Measurements from ENCODE around the gene SMARCC1.

Gene SMARCC1

GRCh38 chr3:47713655-47714054, 68.0 kb downstream of the SMARCC1 start:
- TF ChIP-seq ZNF274 (IDR thresholded peaks at IDR 0.05; ENCODE audit: low read depth, low read length), result no peak
- TF ChIP-seq SUZ12 (IDR thresholded peaks at IDR 0.05; ENCODE audit: extremely low read depth, insufficient read depth, insufficient read length), result no peak
- no peak for TF ChIP-seq YY1 (IDR thresholded peaks at IDR 0.05; ENCODE audit: insufficient read depth, insufficient read length)
- H3K27me3 ChIP-seq (ENCODE audit: insufficient read depth, insufficient read length), result no peaks in the 10 kb centered on the region
- no peak for DNase-seq (ENCODE audit: low read depth, low spot score)
- H3K9me3 ChIP-seq (ENCODE audit: insufficient read depth, low read length), result no peaks in the 10 kb centered on the region
- H3K36me3 ChIP-seq (ENCODE audit: insufficient read depth, insufficient read length, low read length), result peaks cover 85% of the 10 kb centered on the region
- no peaks in the 10 kb centered on the region for H3K4me1 ChIP-seq (ENCODE audit: insufficient read depth, insufficient read length)
- no peak overlapping the region for H3K4me3 ChIP-seq (ENCODE audit: insufficient read length, low read depth)
- no peak overlapping the region for H3K9ac ChIP-seq (ENCODE audit: insufficient read length, low read depth)

GRCh38 chr3:47712398-47712797, 69.3 kb downstream of the SMARCC1 start:
- Histone ChIP-seq H3K9me3 (ENCODE audit: insufficient read depth, low read length) (no peaks in the 10 kb centered on the region), H3K27me3 (ENCODE audit: insufficient read depth, insufficient read length) (no peaks in the 10 kb centered on the region), H3K36me3 (ENCODE audit: insufficient read depth, insufficient read length, low read length) (peaks cover 86% of the 10 kb centered on the region), H3K4me1 (ENCODE audit: insufficient read depth, insufficient read length) (no peaks in the 10 kb centered on the region), H3K4me3 (ENCODE audit: insufficient read length, low read depth) (no peak overlapping the region), H3K9ac (ENCODE audit: insufficient read length, low read depth) (no peak overlapping the region)
- no peak for DNase-seq (ENCODE audit: low read depth, low spot score)
- no peak for TF ChIP-seq ZNF274 (IDR thresholded peaks at IDR 0.05; ENCODE audit: low read depth, low read length)
- no peak for TF ChIP-seq YY1 (IDR thresholded peaks at IDR 0.05; ENCODE audit: insufficient read depth, insufficient read length)
- TF ChIP-seq SUZ12 (IDR thresholded peaks at IDR 0.05; ENCODE audit: extremely low read depth, insufficient read depth, insufficient read length), result no peak

GRCh38 chr3:47711596-47711995, 70.1 kb downstream of the SMARCC1 start:
- Histone ChIP-seq H3K4me3 (ENCODE audit: insufficient read length, low read depth) (no peak overlapping the region), H3K9me3 (ENCODE audit: insufficient read depth, low read length) (no peaks in the 10 kb centered on the region), H3K9ac (ENCODE audit: insufficient read length, low read depth) (no peak overlapping the region), H3K4me1 (ENCODE audit: insufficient read depth, insufficient read length) (no peaks in the 10 kb centered on the region), H3K27me3 (ENCODE audit: insufficient read depth, insufficient read length) (no peaks in the 10 kb centered on the region), H3K36me3 (ENCODE audit: insufficient read depth, insufficient read length, low read length) (peaks cover 86% of the 10 kb centered on the region)
- TF ChIP-seq YY1 (IDR thresholded peaks at IDR 0.05; ENCODE audit: insufficient read depth, insufficient read length), result no peak
- TF ChIP-seq ZNF274 (IDR thresholded peaks at IDR 0.05; ENCODE audit: low read depth, low read length), result no peak
- TF ChIP-seq SUZ12 (IDR thresholded peaks at IDR 0.05; ENCODE audit: extremely low read depth, insufficient read depth, insufficient read length), result no peak
- no peak for DNase-seq (ENCODE audit: low read depth, low spot score)

- no peak for DNase-seq (ENCODE audit: low read depth, low spot score)
- no peaks in the 10 kb centered on the region for H3K4me1 ChIP-seq (ENCODE audit: insufficient read depth, insufficient read length)
- H3K36me3 ChIP-seq (ENCODE audit: insufficient read depth, insufficient read length, low read length), result peaks cover 89% of the 10 kb centered on the region
- no peak overlapping the region for H3K4me3 ChIP-seq (ENCODE audit: insufficient read length, low read depth)
- H3K9ac ChIP-seq (ENCODE audit: insufficient read length, low read depth), result no peak overlapping the region
- no peaks in the 10 kb centered on the region for H3K27me3 ChIP-seq (ENCODE audit: insufficient read depth, insufficient read length)
- H3K9me3 ChIP-seq (ENCODE audit: insufficient read depth, low read length), result no peaks in the 10 kb centered on the region
- no peak for TF ChIP-seq YY1 (IDR thresholded peaks at IDR 0.05; ENCODE audit: insufficient read depth, insufficient read length)
- no peak for TF ChIP-seq ZNF274 (IDR thresholded peaks at IDR 0.05; ENCODE audit: low read depth, low read length)
- no peak for TF ChIP-seq SUZ12 (IDR thresholded peaks at IDR 0.05; ENCODE audit: extremely low read depth, insufficient read depth, insufficient read length)
Observed at GRCh38 chr3:47705391-47705790, 76.3 kb downstream of the SMARCC1 start.

- Histone ChIP-seq H3K4me1 (ENCODE audit: insufficient read depth, insufficient read length) (no peaks in the 10 kb centered on the region), H3K27me3 (ENCODE audit: insufficient read depth, insufficient read length) (no peaks in the 10 kb centered on the region), H3K4me3 (ENCODE audit: insufficient read length, low read depth) (no peak overlapping the region), H3K36me3 (ENCODE audit: insufficient read depth, insufficient read length, low read length) (peaks cover 92% of the 10 kb centered on the region), H3K9me3 (ENCODE audit: insufficient read depth, low read length) (no peaks in the 10 kb centered on the region), H3K9ac (ENCODE audit: insufficient read length, low read depth) (no peak overlapping the region)
- TF ChIP-seq SUZ12 (IDR thresholded peaks at IDR 0.05; ENCODE audit: extremely low read depth, insufficient read depth, insufficient read length) (no peak), ZNF274 (IDR thresholded peaks at IDR 0.05; ENCODE audit: low read depth, low read length) (no peak), YY1 (IDR thresholded peaks at IDR 0.05; ENCODE audit: insufficient read depth, insufficient read length) (no peak)
- no peak for DNase-seq (ENCODE audit: low read depth, low spot score)
Observed at GRCh38 chr3:47704237-47704612, 77.5 kb downstream of the SMARCC1 start.

GRCh38 chr3:47701388-47701787, 80.3 kb downstream of the SMARCC1 start:
- H3K9me3 ChIP-seq (ENCODE audit: insufficient read depth, low read length), result no peaks in the 10 kb centered on the region
- no peaks in the 10 kb centered on the region for H3K4me1 ChIP-seq (ENCODE audit: insufficient read depth, insufficient read length)
- no peak overlapping the region for H3K4me3 ChIP-seq (ENCODE audit: insufficient read length, low read depth)
- DNase-seq (ENCODE audit: low read depth, low spot score), result no peak
- peaks cover 87% of the 10 kb centered on the region for H3K36me3 ChIP-seq (ENCODE audit: insufficient read depth, insufficient read length, low read length)
- no peaks in the 10 kb centered on the region for H3K27me3 ChIP-seq (ENCODE audit: insufficient read depth, insufficient read length)
- TF ChIP-seq SUZ12 (IDR thresholded peaks at IDR 0.05; ENCODE audit: extremely low read depth, insufficient read depth, insufficient read length) (no peak), YY1 (IDR thresholded peaks at IDR 0.05; ENCODE audit: insufficient read depth, insufficient read length) (no peak), ZNF274 (IDR thresholded peaks at IDR 0.05; ENCODE audit: low read depth, low read length) (no peak)
- H3K9ac ChIP-seq (ENCODE audit: insufficient read length, low read depth), result no peak overlapping the region

GRCh38 chr3:47692158-47692557, 89.5 kb downstream of the SMARCC1 start:
- Histone ChIP-seq H3K9me3 (ENCODE audit: insufficient read depth, low read length) (no peaks in the 10 kb centered on the region), H3K36me3 (ENCODE audit: insufficient read depth, insufficient read length, low read length) (peaks cover 85% of the 10 kb centered on the region), H3K4me1 (ENCODE audit: insufficient read depth, insufficient read length) (no peaks in the 10 kb centered on the region), H3K9ac (ENCODE audit: insufficient read length, low read depth) (no peak overlapping the region), H3K27me3 (ENCODE audit: insufficient read depth, insufficient read length) (no peaks in the 10 kb centered on the region), H3K4me3 (ENCODE audit: insufficient read length, low read depth) (no peak overlapping the region)
- no peak for DNase-seq (ENCODE audit: low read depth, low spot score)
- TF ChIP-seq ZNF274 (IDR thresholded peaks at IDR 0.05; ENCODE audit: low read depth, low read length) (no peak), YY1 (IDR thresholded peaks at IDR 0.05; ENCODE audit: insufficient read depth, insufficient read length) (no peak), SUZ12 (IDR thresholded peaks at IDR 0.05; ENCODE audit: extremely low read depth, insufficient read depth, insufficient read length) (no peak)

Measured in NT2/D1 (cell line).